Mucosa of rectum (tissue), 2 donors: ENCODE data around the gene GDE1.
A peak's percentile ranks its signal among the peaks of the same experiment; 100 is the strongest.
"Not testable (repeated sequence)": the region's sequence is repeated elsewhere in the genome, so short reads cannot be mapped to it uniquely, and the experiment has no call there.

Experiments
- H3K27ac ChIP-seq, 2 donors: one replicate each; pipeline ENCODE4 v1.7.0; 2013; ENCODE audit warnings: inconsistent platforms in 2 of 2, low read depth in 2 of 2, low read length in 2 of 2
- H3K27me3 ChIP-seq, 2 donors: one replicate each; pipeline ENCODE4 v1.7.0; 2013; ENCODE audit warnings: low read length in 2 of 2; ENCODE audit not compliant: control insufficient read depth in 2 of 2, insufficient read depth in 2 of 2
- H3K36me3 ChIP-seq, 2 donors: one replicate each; pipeline ENCODE4 v1.7.0; 2013; ENCODE audit warnings: low read length in 2 of 2; ENCODE audit not compliant: control insufficient read depth in 2 of 2, insufficient read depth in 2 of 2
- H3K4me1 ChIP-seq, 2 donors: one replicate each; pipeline ENCODE4 v1.7.0; 2013; ENCODE audit warnings: low read length in 2 of 2, mild to moderate bottlenecking in 1 of 2; ENCODE audit not compliant: control insufficient read depth in 2 of 2, insufficient read depth in 2 of 2
- H3K4me3 ChIP-seq, 2 donors: one replicate each; pipeline ENCODE4 v1.7.0; 2013; ENCODE audit warnings: low read length in 2 of 2
- H3K9ac ChIP-seq, 2 donors: one replicate each; pipeline ENCODE4 v1.7.0; 2013; ENCODE audit warnings: low read length in 2 of 2, low read depth in 1 of 2, mild to moderate bottlenecking in 1 of 2
- H3K9me3 ChIP-seq, 2 donors: one replicate each; pipeline ENCODE4 v1.7.0; 2013; ENCODE audit warnings: low read length in 2 of 2; ENCODE audit not compliant: control insufficient read depth in 2 of 2
- donor health status: healthy.
- donor health status: Normal muscosa, but diverticular disease.

Gene GDE1

GRCh38 chr16:19548144-19548543 is 26.2 kb upstream of the GDE1 start:
- Histone ChIP-seq H3K4me1 (no peaks in the 10 kb centered on the region), H3K9me3 (no peaks in the 10 kb centered on the region), H3K27ac (no peak overlapping the region), H3K4me3 (no peak overlapping the region), H3K27me3 (no peaks in the 10 kb centered on the region), H3K9ac (no peak overlapping the region), H3K36me3 (peaks cover 5 to 30% of the 10 kb centered on the region in 2 donors)

DNA sequence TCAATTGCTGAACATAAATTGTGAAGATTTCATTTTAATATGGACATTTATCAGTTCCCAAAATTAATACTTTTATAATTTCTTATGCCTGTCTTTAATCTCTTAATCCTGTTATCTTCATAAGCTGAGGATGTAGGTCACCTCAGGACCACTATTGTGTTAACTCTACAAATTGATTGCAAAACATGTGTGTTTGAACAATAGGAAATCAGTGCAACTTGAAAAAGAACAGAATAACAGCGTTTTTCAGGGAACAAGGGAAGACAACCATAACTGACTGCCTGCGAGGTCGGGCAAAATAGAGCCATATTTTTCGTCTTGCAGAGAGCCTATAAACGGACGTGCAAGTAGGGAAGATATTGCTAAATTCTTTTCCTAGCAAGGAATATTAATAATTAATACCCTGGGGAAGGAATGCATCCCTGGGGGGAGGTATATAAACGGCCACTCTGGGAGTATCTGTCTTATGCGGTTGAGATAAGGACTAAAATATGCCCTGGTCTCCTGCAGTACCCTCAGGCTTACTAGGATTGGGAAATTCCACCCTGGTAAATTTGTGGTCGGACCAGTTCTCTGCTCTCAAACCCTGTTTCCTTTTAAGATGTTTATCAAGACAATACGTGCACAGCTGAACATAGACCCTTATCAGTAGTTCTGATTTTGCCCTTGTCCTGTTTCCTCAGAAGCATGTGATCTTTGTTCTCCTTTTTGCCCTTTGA is 21.5 kb upstream of the GDE1 start:
- H3K36me3 ChIP-seq = peaks cover 3 to 33% of the 10 kb centered on the region in 2 donors
- not testable (repeated sequence) for H3K9ac ChIP-seq, H3K4me3 ChIP-seq, H3K27ac ChIP-seq, H3K9me3 ChIP-seq, H3K27me3 ChIP-seq, H3K4me1 ChIP-seq

DNA sequence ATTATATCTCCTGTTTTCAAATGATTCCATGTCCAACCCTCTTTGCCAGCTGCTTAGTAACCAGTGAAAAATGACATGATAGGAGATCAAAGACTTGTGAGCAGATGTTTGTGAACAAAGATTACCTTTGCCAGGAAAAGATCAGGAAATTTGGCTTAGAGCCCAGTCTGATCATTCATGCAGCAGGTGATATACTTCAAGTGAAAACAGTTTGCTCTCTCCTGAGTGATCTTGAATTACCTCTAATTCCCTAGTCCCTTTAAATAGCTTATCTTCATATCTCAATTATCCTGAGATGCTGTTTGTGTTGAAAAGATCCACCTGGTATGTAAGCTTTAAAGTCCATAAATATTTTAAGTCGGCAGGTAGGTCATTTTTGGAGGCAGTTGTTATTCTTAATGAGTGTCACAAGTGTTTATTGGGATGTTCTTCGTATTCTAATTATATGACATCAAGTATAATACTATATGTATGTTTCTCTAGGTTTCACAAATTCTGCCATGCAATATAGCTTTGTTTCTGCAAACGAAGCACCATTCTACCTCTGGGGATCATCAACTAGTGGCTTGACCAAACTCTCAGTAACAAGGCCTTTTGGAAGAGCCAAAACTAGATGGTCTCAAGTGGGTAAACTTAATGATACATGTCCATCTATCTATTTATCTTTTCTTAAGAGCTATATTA is 20.4 kb upstream of the GDE1 start:
- H3K9ac ChIP-seq = no peak overlapping the region
- H3K27me3 ChIP-seq = no peaks in the 10 kb centered on the region
- H3K36me3 ChIP-seq = peaks cover 0 to 29% of the 10 kb centered on the region in 2 donors
- H3K27ac ChIP-seq = no peak overlapping the region
- no peak overlapping the region for H3K4me3 ChIP-seq
- no peaks in the 10 kb centered on the region for H3K9me3 ChIP-seq
- peaks cover 0 to 2% of the 10 kb centered on the region in 2 donors for H3K4me1 ChIP-seq

DNA sequence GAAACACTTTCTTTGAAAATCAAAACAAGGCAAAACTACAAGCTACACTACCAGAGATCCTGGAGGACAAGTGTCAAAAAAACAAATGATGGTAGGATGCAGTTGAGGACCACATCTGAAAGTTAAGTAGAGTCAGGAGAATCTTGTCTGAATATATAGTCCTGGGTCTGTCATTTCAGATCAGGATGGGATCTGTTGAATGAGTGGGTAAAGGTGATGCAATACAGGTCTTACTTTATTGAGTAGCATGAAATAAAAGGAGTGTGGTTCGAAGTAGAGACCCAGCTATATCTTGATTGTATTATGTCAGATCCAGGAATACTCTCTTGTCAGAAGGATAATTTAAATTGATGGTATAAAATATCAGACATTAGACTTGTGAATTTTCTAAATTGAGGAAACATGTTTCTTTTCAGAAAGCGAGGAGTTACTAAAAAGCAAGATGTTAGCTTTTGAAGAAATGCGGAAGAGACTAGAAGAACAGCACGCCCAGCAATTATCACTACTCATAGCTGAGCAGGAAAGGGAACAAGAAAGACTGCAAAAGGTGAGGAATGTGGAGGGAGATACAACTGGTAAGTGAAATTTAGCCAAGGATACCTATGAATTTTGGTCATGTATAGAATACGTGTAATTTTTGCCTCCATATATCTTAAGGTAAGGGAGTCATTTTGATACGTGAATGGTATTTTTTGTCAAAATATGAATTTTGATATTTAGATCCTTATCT is 18.5 kb upstream of the GDE1 start:
- Histone ChIP-seq H3K9me3 (no peaks in the 10 kb centered on the region), H3K4me1 (peaks cover 0 to 2% of the 10 kb centered on the region in 2 donors), H3K36me3 (peaks cover 4 to 41% of the 10 kb centered on the region in 2 donors), H3K4me3 (no peak overlapping the region), H3K27ac (no peak overlapping the region), H3K27me3 (no peaks in the 10 kb centered on the region), H3K9ac (no peak overlapping the region)

GRCh38 chr16:19532601-19533000 is 10.7 kb upstream of the GDE1 start:
- no peaks in the 10 kb centered on the region for H3K27me3 ChIP-seq
- H3K4me1 ChIP-seq = no peaks in the 10 kb centered on the region
- H3K27ac ChIP-seq = no peak overlapping the region
- H3K9me3 ChIP-seq = no peaks in the 10 kb centered on the region
- no peak overlapping the region for H3K4me3 ChIP-seq
- H3K9ac ChIP-seq = no peak overlapping the region
- peaks cover 16 to 33% of the 10 kb centered on the region in 2 donors for H3K36me3 ChIP-seq

DNA sequence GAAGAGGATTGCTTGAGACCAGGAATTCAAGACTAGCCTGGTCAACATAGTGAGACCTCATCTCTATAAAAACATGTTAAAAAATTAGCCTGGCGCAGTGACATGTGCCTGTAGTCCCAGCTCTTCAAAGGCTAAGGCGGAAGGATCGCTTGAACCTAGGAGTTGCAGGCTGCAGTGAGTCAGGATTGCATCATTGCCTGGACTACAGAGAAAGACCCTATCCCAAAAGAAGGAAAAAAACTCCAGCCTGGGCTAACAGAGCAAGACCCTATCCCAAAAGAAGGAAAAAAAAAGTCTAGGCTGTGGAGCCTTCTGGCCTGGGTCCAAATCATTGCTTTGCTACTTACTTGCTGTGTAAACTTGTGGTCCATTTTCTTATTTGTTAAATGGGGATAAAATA is 6.8 kb upstream of the GDE1 start:
- Histone ChIP-seq H3K36me3 (peaks cover 12 to 19% of the 10 kb centered on the region in 2 donors), H3K9me3 (no peaks in the 10 kb centered on the region), H3K4me3 (no peak overlapping the region), H3K27ac (no peak overlapping the region), H3K9ac (no peak overlapping the region), H3K27me3 (no peaks in the 10 kb centered on the region), H3K4me1 (peaks cover 2 to 3% of the 10 kb centered on the region in 2 donors)

GRCh38 chr16:19527161-19527560 is 5.3 kb upstream of the GDE1 start:
- Histone ChIP-seq H3K4me1 (peaks cover 6 to 9% of the 10 kb centered on the region in 2 donors), H3K9ac (no peak overlapping the region), H3K27me3 (no peaks in the 10 kb centered on the region), H3K4me3 (no peak overlapping the region), H3K36me3 (peaks cover 7 to 12% of the 10 kb centered on the region in 2 donors), H3K27ac (no peak overlapping the region), H3K9me3 (no peaks in the 10 kb centered on the region)

DNA sequence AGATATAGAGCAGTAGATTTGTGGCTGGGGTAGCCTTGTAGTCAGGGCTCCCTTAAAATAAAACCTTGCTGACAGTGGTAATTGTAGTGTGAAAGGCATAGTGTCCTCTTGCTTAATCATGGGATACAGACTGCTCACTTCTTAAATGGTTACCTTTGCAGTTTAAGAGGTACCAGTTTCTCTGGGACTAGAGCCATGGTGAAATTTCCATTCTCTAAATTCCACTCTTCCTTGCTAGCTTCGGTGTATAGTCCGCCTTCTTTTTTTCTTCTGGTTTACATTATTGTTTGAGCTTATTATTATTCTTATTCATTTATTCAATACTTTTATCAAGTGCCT is 3.5 kb upstream of the GDE1 start:
- peak overlapping the region in 1 of 2 donors; percentile 26 for H3K9ac ChIP-seq
- no peaks in the 10 kb centered on the region for H3K9me3 ChIP-seq
- peaks cover 7 to 8% of the 10 kb centered on the region in 2 donors for H3K36me3 ChIP-seq
- H3K4me3 ChIP-seq = peak overlapping the region; percentile 89 to 93
- no peak overlapping the region for H3K27ac ChIP-seq
- peaks cover 9 to 16% of the 10 kb centered on the region in 2 donors for H3K4me1 ChIP-seq
- H3K27me3 ChIP-seq = no peaks in the 10 kb centered on the region

DNA sequence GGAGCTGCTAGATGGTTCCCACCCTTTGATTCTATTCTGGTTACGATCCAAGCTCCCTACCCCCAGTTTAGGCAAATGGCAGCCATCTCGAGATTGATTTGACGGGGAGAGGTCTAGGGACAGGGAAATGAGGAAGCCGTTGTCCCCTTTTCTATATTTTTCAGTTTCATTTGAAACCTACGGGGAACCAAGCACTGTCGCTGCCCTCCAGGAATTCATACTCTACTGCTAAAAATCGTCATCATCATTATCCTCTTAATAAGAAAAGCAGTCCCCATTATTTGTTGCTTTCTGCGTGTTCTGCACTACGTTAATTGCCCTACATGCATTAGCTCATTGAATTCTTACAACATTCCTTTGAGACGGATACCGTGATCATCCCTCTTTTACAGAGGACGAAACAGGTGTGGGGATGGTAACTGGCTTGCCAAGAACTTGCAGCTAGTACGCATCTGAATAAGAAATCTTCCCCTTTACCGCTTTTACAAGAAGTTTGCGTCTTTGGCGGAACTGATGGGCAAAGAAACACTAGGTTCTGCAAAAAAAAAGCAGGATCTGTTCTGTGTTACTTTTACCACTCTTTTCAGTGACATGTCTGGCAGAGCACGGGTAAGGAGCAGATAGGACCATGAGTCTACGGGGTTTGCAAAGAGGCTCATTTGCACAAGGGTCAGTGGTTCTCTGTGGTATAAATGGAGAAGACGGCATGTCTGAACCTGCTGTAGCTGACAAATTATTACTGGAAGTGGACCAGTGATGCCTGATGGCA is 2.9 kb upstream of the GDE1 start:
- Histone ChIP-seq H3K4me3 (peak overlapping the region; percentile 89 to 93), H3K27ac (peak overlapping the region in 1 of 2 donors; percentile 6), H3K27me3 (no peaks in the 10 kb centered on the region), H3K36me3 (peaks cover 7 to 8% of the 10 kb centered on the region in 2 donors), H3K9me3 (no peaks in the 10 kb centered on the region), H3K9ac (peak overlapping the region; percentile 66 to 71), H3K4me1 (peaks cover 14 to 20% of the 10 kb centered on the region in 2 donors)

DNA sequence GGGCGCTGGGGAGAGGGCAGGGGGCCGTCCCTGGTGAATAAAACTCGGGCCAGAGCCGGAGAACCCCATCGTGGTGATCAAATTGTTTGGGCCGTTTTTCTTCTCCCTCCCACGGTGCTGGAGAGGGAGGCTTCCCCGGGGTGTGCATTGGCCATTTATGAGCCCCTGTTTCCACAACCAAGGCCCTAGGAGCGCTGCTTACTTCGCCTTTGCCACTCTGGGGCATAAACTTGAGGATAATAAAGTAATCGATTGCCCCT is 2.4 kb upstream of the GDE1 start:
- H3K4me1 ChIP-seq = peaks cover 16 to 24% of the 10 kb centered on the region in 2 donors

More for the DNA sequence above, 2.4 kb upstream of the GDE1 start:
- H3K36me3 ChIP-seq = peaks cover 7 to 8% of the 10 kb centered on the region in 2 donors
- no peak overlapping the region for H3K27ac ChIP-seq
- H3K9me3 ChIP-seq = no peaks in the 10 kb centered on the region
- H3K9ac ChIP-seq = peak overlapping the region; percentile 66 to 71
- peak overlapping the region; percentile 89 to 93 for H3K4me3 ChIP-seq
- H3K27me3 ChIP-seq = no peaks in the 10 kb centered on the region
